Nucleus accumbens (tissue), 56 donors: ENCODE measurements around the gene PCYT1A.
A peak's percentile ranks its signal among the peaks of the same experiment; 100 is the strongest.
"Not testable (repeated sequence)": the region's sequence is repeated elsewhere in the genome, so short reads cannot be mapped to it uniquely, and the experiment has no call there.

Experiments used
- DNase-seq, 56 donors: peaks; one replicate each; lab custom pipeline; 2025; lab: John Stamatoyannopoulos, UW

PCYT1A gene

DNA sequence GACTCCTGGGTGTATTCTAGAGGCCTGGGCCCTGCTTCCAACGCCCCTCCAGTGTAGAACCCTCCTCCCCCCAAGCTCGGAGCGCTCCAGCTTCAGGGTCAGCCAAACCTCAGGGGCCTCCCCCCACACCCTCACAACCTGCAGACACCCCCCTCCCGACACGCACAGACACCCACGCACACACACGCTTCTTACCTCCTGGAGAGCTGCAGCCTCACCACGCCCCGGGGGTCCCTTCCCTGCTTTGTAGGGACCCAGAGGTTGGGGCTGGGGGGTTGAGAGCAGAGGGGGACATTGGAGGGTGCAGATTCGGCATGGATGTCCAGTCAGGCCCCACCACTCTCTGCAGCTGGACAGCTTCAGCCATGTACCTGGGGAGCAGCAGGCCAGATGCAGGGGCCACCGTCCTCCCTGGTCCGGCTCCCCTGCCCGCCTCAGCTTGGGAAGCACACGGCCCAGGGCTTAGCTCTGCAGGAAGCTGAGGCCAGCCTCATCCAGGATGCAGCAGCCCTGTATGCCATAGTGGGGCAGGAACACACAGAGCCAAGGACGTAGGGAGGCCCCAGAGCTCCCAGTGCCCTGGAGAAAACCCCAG lies 89.3 kb downstream of the PCYT1A start:
- no peak for DNase-seq

DNA sequence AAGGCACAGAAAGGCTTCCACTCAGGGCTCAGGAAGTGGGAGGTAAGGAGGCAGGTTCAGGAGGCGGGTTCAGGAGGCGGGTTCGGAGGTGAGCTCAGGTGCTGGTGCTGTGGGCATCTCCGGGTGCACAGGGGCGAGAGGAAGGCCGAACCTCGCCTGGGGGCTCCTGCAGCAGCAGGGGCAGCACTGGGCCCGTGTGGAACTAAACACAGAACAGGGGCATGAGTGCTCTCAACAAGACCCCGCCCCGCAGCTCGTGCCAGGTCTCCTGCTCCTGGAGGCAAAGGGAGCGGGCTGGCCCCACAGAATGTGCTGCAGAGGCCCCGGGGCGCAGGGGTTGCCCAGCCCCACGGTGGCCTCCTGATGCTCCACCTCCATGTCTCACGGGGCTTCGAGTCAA lies 90.0 kb downstream of the PCYT1A start:
- DNase-seq: no peak

DNA sequence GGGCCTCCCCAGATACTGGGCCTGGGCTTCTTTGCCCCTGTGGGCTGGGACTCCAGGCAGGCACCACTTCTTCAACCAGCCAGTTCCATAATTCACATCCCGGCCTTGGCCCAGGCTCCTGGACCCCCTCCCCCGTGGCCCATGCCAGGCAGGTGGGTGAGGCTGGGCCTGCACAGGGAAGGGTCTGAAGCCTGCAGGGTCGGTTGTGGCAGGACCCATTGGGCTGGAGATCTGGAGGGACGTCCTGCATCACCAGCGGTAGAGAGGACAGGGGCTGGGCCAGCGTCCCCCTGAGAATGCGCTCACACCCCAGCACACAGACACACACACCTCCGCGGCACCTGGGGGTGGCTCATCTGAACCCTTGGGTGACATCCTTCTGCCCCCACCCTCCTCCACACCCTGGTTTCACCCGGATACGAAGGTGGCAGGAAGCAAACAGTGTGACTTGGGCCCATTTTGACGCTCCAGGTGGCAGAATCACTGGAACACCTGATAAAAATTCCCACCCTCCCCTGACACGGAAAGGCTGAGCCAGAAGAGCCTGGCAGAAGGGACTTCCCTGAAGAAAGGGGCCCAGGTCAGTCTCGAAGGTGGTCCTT lies 91.8 kb downstream of the PCYT1A start:
- no peak for DNase-seq

DNA sequence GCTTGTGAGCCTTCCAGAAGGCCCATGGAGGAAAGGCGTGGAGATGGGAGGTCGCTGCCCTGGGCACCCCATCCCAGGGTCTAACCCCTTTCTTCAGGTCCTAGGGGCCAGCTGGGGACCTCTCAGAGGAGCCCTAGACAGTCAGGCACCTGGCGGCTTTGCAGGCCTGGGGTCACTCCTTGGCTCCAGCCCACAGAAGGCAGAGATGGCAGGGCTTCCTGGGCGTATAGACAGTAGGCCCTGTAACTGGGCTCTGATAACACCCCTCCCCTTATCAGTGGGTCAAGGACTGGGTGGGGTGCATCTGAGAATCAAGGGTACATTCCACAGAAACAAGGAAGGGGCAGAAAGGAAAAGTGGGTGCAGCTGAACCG lies 93.0 kb downstream of the PCYT1A start:
- DNase-seq: no peak

DNA sequence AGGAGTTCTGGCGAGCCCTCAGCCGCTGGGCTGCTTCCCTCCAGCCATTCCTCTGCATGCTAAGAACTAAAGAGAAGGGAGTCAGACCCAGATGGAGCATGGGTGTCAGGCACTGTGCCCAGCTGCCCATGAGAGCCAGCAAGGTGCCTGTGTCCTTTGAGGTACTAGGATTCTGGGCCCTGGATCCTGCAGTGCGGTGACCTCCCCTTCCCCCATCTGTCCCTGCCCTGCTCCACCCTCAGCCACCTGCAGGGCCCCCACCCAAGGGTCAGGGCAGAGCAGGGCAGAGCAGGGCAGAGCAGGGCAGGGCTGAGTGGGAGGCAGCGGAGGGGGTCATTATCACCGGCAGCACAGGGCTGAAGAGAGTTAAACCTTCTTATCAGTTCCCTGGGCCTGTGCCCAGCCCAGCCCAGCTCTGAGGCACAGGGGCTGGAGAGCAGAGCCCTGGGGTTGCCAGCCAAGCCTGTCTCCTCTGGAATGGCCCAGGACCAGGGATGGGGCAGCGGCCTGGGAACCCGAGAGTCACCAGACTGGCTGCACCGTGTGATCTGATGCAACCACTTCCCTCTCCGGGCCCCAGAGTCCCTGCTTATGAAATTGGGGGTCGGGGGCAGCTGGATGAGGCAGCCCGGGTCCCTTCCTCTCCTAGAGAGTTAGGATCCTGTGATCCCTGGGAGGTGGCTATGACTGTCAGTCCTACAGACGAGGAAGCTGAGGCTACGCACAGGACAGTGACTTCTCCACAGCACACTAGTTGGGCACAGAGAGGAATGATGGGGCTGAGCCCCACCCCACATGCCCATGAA lies 93.6 kb downstream of the PCYT1A start:
- peak in 1 of 56 donors; percentile 20 for DNase-seq

DNA sequence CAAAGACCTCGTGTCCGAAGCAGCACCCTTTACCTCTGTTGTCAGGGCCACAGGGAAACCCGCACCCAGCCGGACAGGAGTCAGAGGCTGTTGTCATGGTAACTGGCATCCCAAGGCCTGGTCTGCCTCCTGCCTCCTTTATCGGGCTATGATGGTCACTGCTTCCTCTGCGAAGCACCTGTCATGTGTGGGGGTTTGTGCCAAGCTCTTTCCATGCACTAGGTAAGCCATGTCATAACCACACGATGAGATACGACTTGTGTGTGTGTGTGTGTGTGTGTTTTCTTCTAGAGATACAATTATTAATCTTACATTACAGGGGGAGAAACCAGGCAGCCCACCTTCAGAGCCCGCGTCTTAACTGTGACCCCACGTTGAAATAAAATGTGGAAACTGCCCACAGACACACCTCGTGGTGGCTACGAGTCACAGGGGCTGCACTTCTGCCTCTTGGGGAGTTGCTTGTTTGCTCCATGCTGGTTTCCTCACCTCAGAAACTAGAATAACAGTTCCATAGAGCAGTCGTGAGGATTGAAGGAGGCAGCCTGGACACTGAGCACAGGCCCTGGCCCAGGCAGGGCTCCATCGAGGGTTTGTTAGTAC lies 94.3 kb downstream of the PCYT1A start:
- DNase-seq: no peak

- DNase-seq: peak in 5 of 56 donors; percentile 5 to 33 (median 20)
These were observed 94.9 kb downstream of the PCYT1A start for GRCh38 chr3:196192524-196193051.

DNA sequence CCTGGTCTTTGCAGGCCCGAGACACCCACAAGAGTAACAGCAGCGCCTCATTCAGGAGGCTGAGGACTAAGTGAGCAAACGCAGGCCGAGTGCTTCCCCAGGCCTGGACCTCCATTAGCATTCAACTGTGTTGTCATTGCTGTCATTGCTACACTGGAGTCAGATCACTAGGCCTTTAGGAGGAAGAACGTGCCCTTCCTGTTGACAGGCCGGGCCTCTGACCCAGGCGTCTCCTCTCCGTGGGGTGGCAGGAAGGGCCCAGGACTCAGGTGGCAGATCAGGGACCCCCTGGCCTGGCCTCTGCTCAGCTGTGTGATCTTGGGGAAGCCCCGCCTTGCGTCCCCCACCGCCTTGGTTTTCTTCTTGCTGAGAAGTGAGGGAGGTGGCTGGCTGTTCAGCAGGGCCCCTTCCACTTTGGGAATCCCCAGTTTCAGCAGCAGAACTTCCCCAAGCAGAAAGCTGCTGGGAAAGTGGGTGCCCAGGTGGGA lies 95.4 kb downstream of the PCYT1A start:
- DNase-seq: no peak

- peak in 28 of 56 donors; percentile 6 to 75 (median 33) for DNase-seq
These were observed 97.8 kb downstream of the PCYT1A start for GRCh38 chr3:196189566-196190347.

DNA sequence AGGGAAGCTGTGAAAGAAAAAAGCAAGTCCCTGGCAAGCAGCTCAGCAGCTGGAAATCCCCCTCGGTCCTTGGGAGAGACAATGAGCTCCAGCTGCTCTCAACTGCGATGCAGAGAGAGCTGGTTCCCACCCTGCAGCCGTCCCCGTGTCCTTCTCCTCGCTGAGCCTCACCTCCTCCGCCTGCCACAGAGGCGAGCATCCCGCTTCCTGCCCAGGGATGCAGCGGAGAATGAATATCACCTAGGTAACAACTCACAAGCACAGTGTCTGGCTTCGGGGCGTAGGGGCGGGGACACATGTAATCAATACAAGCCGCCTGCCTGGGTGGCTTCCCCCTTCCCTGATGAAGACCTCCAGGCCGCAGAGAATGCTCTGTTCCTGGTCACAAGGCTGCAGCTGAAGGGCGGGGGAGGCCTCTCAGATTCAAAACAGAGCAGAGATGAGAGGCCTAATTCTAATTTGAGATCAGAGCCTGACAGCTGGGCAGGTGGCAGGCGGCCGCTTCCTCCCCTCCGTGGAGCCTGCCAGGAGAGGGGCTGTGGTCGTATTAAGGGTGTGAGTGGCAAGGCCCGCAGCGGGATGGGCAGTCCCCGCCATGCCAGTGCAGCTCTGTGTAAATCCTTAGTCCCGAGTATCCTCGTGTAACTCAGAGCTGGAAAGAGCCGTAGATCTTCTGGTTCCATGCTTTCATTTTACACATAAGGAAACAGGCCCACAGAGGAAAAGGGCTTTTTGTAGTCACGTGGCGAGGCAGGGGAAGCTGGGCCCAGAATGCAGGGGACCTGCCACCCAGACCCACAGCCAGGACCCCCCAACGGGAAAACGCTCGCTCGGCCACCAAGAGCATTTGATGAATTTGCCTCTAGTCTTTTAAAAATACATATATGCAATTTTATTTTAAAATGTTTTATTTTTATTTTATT lies 100.6 kb downstream of the PCYT1A start:
- peak in 37 of 56 donors; percentile 9 to 85 (median 44) for DNase-seq

- no peak for DNase-seq
These were observed 102.6 kb downstream of the PCYT1A start for GRCh38 chr3:196184881-196185280.

- not testable (repeated sequence) for DNase-seq
These were observed 103.4 kb downstream of the PCYT1A start for GRCh38 chr3:196184169-196184432.

GRCh38 chr3:196181127-196181546 lies 106.4 kb downstream of the PCYT1A start:
- no peak for DNase-seq

GRCh38 chr3:196180346-196180745 lies 107.2 kb downstream of the PCYT1A start:
- DNase-seq: no peak
